DOHH2 (cell line): Measurements from ENCODE around the gene COPG1.

ENCODE experiments used
- CTCF ChIP-seq: fragments of 200-600 bp; sonication (generic); IDR thresholded peaks from one replicate; pipeline ENCODE4 v1.5.1; 2014; ENCODE audit warnings: antibody characterized with exemption, mild to moderate bottlenecking, low read depth, low read length; ENCODE audit not compliant: poor library complexity, severe bottlenecking
- EZH2phosphoT487 ChIP-seq: fragments of 200-600 bp; sonication (generic); IDR thresholded peaks from 2 replicates; pipeline ENCODE4 v1.6.1; 2017; ENCODE audit warnings: borderline replicate concordance, mild to moderate bottlenecking, antibody characterized with exemption, low read length, moderate library complexity, mixed read lengths

- TF ChIP-seq CTCF (no peak), EZH2phosphoT487 (no peak)
Observed at GRCh38 chr3:129313665-129314385, 64.4 kb downstream of the COPG1 start.
